Smooth muscle cell (in vitro differentiated cells): ENCODE data around the gene NOP58. TPM values are rescaled to one million over a fixed set of nuclear protein-coding genes. Genes with fewer than 3 reads are reported as not detected.
A peak's percentile ranks its signal among the peaks of the same experiment; 100 is the strongest.
"Not testable (repeated sequence)": the region's sequence is repeated elsewhere in the genome, so short reads cannot be mapped to it uniquely, and the experiment has no call there.

ENCODE experiments used
- DNase-seq: peaks from one replicate; lab custom pipeline; 2025; ENCODE audit not compliant: unreplicated experiment; lab: John Stamatoyannopoulos, UW
- H2AFZ ChIP-seq: fragments of 200-600 bp; sonication (generic); 2 replicates; pipeline ENCODE4 v1.6.0; 2016; ENCODE audit warnings: antibody characterized with exemption, low read depth, mild to moderate bottlenecking
- H3F3A ChIP-seq: fragments of 200-600 bp; sonication (generic); 2 replicates; pipeline ENCODE4 v1.6.0; 2017; ENCODE audit warnings: antibody characterized with exemption, low read depth
- H3K27ac ChIP-seq: fragments of 200-600 bp; sonication (generic); 2 replicates; pipeline ENCODE4 v1.5.1; 2016; ENCODE audit warnings: low read depth, mild to moderate bottlenecking
- H3K27me3 ChIP-seq: fragments of 200-600 bp; sonication (generic); 2 replicates; pipeline ENCODE4 v1.6.1; 2016; ENCODE audit warnings: low read depth, mild to moderate bottlenecking
- H3K36me3 ChIP-seq: fragments of 200-600 bp; sonication (generic); 2 replicates; pipeline ENCODE4 v1.5.1; 2016; ENCODE audit warnings: low read depth
- H3K4me1 ChIP-seq: fragments of 200-600 bp; sonication (generic); 2 replicates; pipeline ENCODE4 v1.5.1; 2016; ENCODE audit warnings: low read depth
- H3K4me2 ChIP-seq: fragments of 200-600 bp; sonication (generic); 2 replicates; pipeline ENCODE4 v1.6.0; 2016; ENCODE audit warnings: mild to moderate bottlenecking
- H3K4me3 ChIP-seq: fragments of 200-600 bp; sonication (generic); 2 replicates; pipeline ENCODE4 v1.5.1; 2016; ENCODE audit warnings: mild to moderate bottlenecking
- H3K79me2 ChIP-seq: fragments of 200-600 bp; sonication (generic); 2 replicates; pipeline ENCODE4 v1.6.0; 2016; ENCODE audit warnings: low read depth, mild to moderate bottlenecking
- H3K9ac ChIP-seq: fragments of 200-600 bp; sonication (generic); 2 replicates; pipeline ENCODE4 v1.6.0; 2016; ENCODE audit warnings: low read depth
- H3K9me3 ChIP-seq: fragments of 200-600 bp; sonication (generic); replicated peaks from 2 replicates; pipeline ENCODE4 v1.5.1; 2016; ENCODE audit warnings: low read depth
- H4K20me1 ChIP-seq: fragments of 200-600 bp; sonication (generic); 2 replicates; pipeline ENCODE4 v1.6.0; 2016; ENCODE audit warnings: low read depth
- CTCF ChIP-seq: fragments of 200-600 bp; sonication (generic); IDR thresholded peaks from 2 replicates; pipeline ENCODE4 v1.5.1; 2017; ENCODE audit warnings: borderline replicate concordance, mild to moderate bottlenecking, antibody characterized with exemption; ENCODE audit not compliant: insufficient read depth, poor library complexity, severe bottlenecking
- WGBS: methylation state at CpG from one replicate; pipeline ENCODE4 v1.1.7; 2016; ENCODE audit warnings: low lambda C conversion rate; 5-methylcytosine and 5-hydroxymethylcytosine counted together
- polyA plus RNA-seq: library from polyadenylated mRNA; unstranded; fragments of >200 nt; fragmentation: Nextera tagmentation; extraction: Ambion mirVana; gene quantifications from 2 replicates; pipeline ENCODE4 v1.2.1, GENCODE V29; 2016
- total RNA-seq: library from RNA; depleted of rRNA; stranded (reverse); fragments of >200 nt; gene quantifications from 2 replicates; pipeline ENCODE4 v1.2.3, GENCODE V29; 2014

Gene NOP58
- total and polyA plus RNA-seq, 2 experiments from 2014 or later = 40.8 to 51.4 TPM

GRCh38 chr2:202261531-202261930 lies 4.0 kb upstream of the NOP58 start:
- no peak for DNase-seq
- no peak overlapping the region for H3K27ac ChIP-seq
- no peaks in the 10 kb centered on the region for H3K4me1 ChIP-seq
- peaks cover 7% of the 10 kb centered on the region for H4K20me1 ChIP-seq
- peaks cover 3% of the 10 kb centered on the region for H3F3A ChIP-seq
- H3K27me3 ChIP-seq = no peaks in the 10 kb centered on the region
- WGBS = 59% methylated on average over 4 of the region's 4 CpGs
- H3K9me3 ChIP-seq = no peaks in the 10 kb centered on the region
- no peaks in the 10 kb centered on the region for H3K36me3 ChIP-seq
- peaks cover 8% of the 10 kb centered on the region for H3K79me2 ChIP-seq
- no peak overlapping the region for H3K9ac ChIP-seq
- no peak overlapping the region for H2AFZ ChIP-seq
- H3K4me3 ChIP-seq = no peak overlapping the region
- H3K4me2 ChIP-seq = no peak overlapping the region
- TF ChIP-seq CTCF = no peak

GRCh38 chr2:202267495-202267894 lies 1.9 kb downstream of the NOP58 start:
- Histone ChIP-seq H3K9ac (peak overlapping the region; percentile 94), H3K9me3 (no peaks in the 10 kb centered on the region), H3K27ac (peak overlapping the region; percentile 97), H3K36me3 (no peaks in the 10 kb centered on the region), H3K79me2 (peaks cover 68% of the 10 kb centered on the region), H3K4me1 (peaks cover 13% of the 10 kb centered on the region), H3F3A (peaks cover 11% of the 10 kb centered on the region), H3K4me3 (peak overlapping the region; percentile 78), H3K4me2 (peak overlapping the region; percentile 99), H2AFZ (no peak overlapping the region), H3K27me3 (no peaks in the 10 kb centered on the region), H4K20me1 (peaks cover 66% of the 10 kb centered on the region)
- DNase-seq = no peak
- TF ChIP-seq CTCF = no peak
- 34% methylated on average over 9 of the region's 9 CpGs for WGBS

GRCh38 chr2:202269585-202269984 lies 4.0 kb downstream of the NOP58 start:
- no peaks in the 10 kb centered on the region for H3K36me3 ChIP-seq
- H2AFZ ChIP-seq = no peak overlapping the region
- H3F3A ChIP-seq = peaks cover 11% of the 10 kb centered on the region
- H3K79me2 ChIP-seq = peaks cover 89% of the 10 kb centered on the region
- H3K9me3 ChIP-seq = no peaks in the 10 kb centered on the region
- H3K4me1 ChIP-seq = peaks cover 13% of the 10 kb centered on the region
- TF ChIP-seq CTCF = no peak
- no peak overlapping the region for H3K27ac ChIP-seq
- no peak overlapping the region for H3K4me2 ChIP-seq
- H3K27me3 ChIP-seq = no peaks in the 10 kb centered on the region
- H3K4me3 ChIP-seq = no peak overlapping the region
- H4K20me1 ChIP-seq = peaks cover 87% of the 10 kb centered on the region
- WGBS = 82% methylated on average over 9 of the region's 9 CpGs
- no peak for DNase-seq
- H3K9ac ChIP-seq = no peak overlapping the region

GRCh38 chr2:202270487-202270886 lies 4.9 kb downstream of the NOP58 start:
- DNase-seq = no peak
- Histone ChIP-seq H3K79me2 (peaks cover 98% of the 10 kb centered on the region), H3K9me3 (no peaks in the 10 kb centered on the region), H3K4me1 (peaks cover 13% of the 10 kb centered on the region), H3K36me3 (no peaks in the 10 kb centered on the region), H2AFZ (no peak overlapping the region), H3K27me3 (no peaks in the 10 kb centered on the region), H3K4me3 (no peak overlapping the region), H3K27ac (no peak overlapping the region), H3F3A (peaks cover 15% of the 10 kb centered on the region), H4K20me1 (peaks cover 96% of the 10 kb centered on the region), H3K9ac (no peak overlapping the region), H3K4me2 (no peak overlapping the region)
- WGBS = 97% methylated on average over 3 of the region's 3 CpGs
- no peak for TF ChIP-seq CTCF

- DNase-seq, H3K4me2 ChIP-seq: not testable (repeated sequence)
- WGBS = 91% methylated on average over 11 of the region's 11 CpGs
These were observed 10.6 kb downstream of the NOP58 start for GRCh38 chr2:202276078-202276720.

More at GRCh38 chr2:202276078-202276720, 10.6 kb downstream of the NOP58 start:
- not testable (repeated sequence) for H3K4me1 ChIP-seq, H3K4me3 ChIP-seq, H3K36me3 ChIP-seq, H3F3A ChIP-seq, H3K9ac ChIP-seq, H3K27me3 ChIP-seq, H3K9me3 ChIP-seq, H2AFZ ChIP-seq, H3K27ac ChIP-seq
- Histone ChIP-seq H3K79me2 (peaks cover 94% of the 10 kb centered on the region), H4K20me1 (peaks cover 100% of the 10 kb centered on the region)
